Fibroblast of lung (primary cell): ENCODE results near the gene PNPLA7. TPM values are rescaled to one million over a fixed set of nuclear protein-coding genes. Genes with fewer than 3 reads are reported as not detected.

Experiments used
- DNase-seq, 2 donors: peaks; one replicate each; pipeline versions ENCODE4 v3.0.0 to v3.0.0-alpha.2; 2010; ENCODE audit warnings: low read depth in 2 of 2
- H2AFZ ChIP-seq: 2 replicates; pipeline ENCODE4 v1.5.1; 2012; ENCODE audit warnings: low read length, control low read depth, inconsistent platforms
- H3K27ac ChIP-seq: 2 replicates; pipeline ENCODE4 v1.5.1; 2011; ENCODE audit warnings: low read length, control low read depth; ENCODE audit not compliant: insufficient read depth
- H3K27me3 ChIP-seq: 2 replicates; pipeline ENCODE4 v1.5.1; 2011; ENCODE audit warnings: mild to moderate bottlenecking, low read length; ENCODE audit not compliant: control insufficient read depth, insufficient read depth
- H3K36me3 ChIP-seq: 2 replicates; pipeline ENCODE4 v1.5.1; 2011; ENCODE audit warnings: low read length; ENCODE audit not compliant: control insufficient read depth, insufficient read depth
- H3K4me1 ChIP-seq: 2 replicates; pipeline ENCODE4 v1.5.1; 2011; ENCODE audit warnings: low read length; ENCODE audit not compliant: control insufficient read depth, insufficient read depth; ENCODE audit errors: extremely low read depth
- H3K4me2 ChIP-seq: 2 replicates; pipeline ENCODE4 v1.5.1; 2011; ENCODE audit warnings: low read length, control low read depth; ENCODE audit not compliant: insufficient read depth; ENCODE audit errors: extremely low read depth
- H3K4me3 ChIP-seq, 4 experiments: fragments of 200-600 bp in 1 of 4; sonication (generic) in 1 of 4; replicated peaks in 1 of 4; 2 replicates each; pipeline ENCODE4 v1.5.1; 2011 to 2016; ENCODE audit warnings: low read length in 4 of 4, low read depth in 3 of 4, mild to moderate bottlenecking in 3 of 4, control low read depth in 2 of 4, inconsistent platforms in 1 of 4, mixed read lengths in 1 of 4; ENCODE audit not compliant: insufficient read depth in 1 of 4; ENCODE audit errors: control extremely low read depth in 1 of 4
- H3K79me2 ChIP-seq: 2 replicates; pipeline ENCODE4 v1.5.1; 2012; ENCODE audit warnings: mild to moderate bottlenecking, low read length, inconsistent platforms; ENCODE audit not compliant: control insufficient read depth, insufficient read depth
- H3K9ac ChIP-seq: 2 replicates; pipeline ENCODE4 v1.5.1; 2011; ENCODE audit warnings: mild to moderate bottlenecking, low read length, control low read depth; ENCODE audit not compliant: insufficient read depth
- H3K9me3 ChIP-seq: 2 replicates; pipeline ENCODE4 v1.5.1; 2012; ENCODE audit warnings: low read depth, low read length; ENCODE audit not compliant: control insufficient read depth, insufficient read depth
- H4K20me1 ChIP-seq: 2 replicates; pipeline ENCODE4 v1.5.1; 2011; ENCODE audit warnings: low read length; ENCODE audit not compliant: control insufficient read depth, insufficient read depth; ENCODE audit errors: extremely low read depth
- CTCF ChIP-seq, 2 donors: IDR thresholded peaks in 1 of 2; conservative IDR thresholded peaks in 1 of 2; 1 replicate in 1 of 2; 2 replicates in 1 of 2; pipeline ENCODE4 v1.5.1; 2011 to 2012; ENCODE audit warnings: low read length in 2 of 2, control low read depth in 1 of 2, inconsistent platforms in 1 of 2, low read depth in 1 of 2, mild to moderate bottlenecking in 1 of 2
- EZH2 ChIP-seq: IDR thresholded peaks from 2 replicates; pipeline ENCODE4 v1.5.1; 2012; ENCODE audit warnings: low read length, control low read depth, mild to moderate bottlenecking; ENCODE audit errors: missing control alignments
- polyA plus RNA-seq, 2 donors: library from polyadenylated mRNA; depleted of rRNA in 1 of 2; stranded (reverse) in 1 of 2; unstranded in 1 of 2; fragments of >200 nt; gene quantifications; 2 replicates each; pipeline ENCODE4 v1.2.1, GENCODE V29; 2011 to 2012; ENCODE audit warnings: missing spikeins in 1 of 2
- total RNA-seq: library from RNA; depleted of rRNA; stranded (reverse); fragments of >200 nt; gene quantifications from 2 replicates; pipeline ENCODE4 v1.2.1, GENCODE V29; 2014

The PNPLA7 gene
- total and polyA plus RNA-seq, 2 donors (not counting 1 experiment from before 2014, with no cell fraction given): 0.23 to 3.0 TPM

GRCh38 chr9:137465720-137466388 lies 84.3 kb downstream of the PNPLA7 start:
- Histone ChIP-seq H3K4me1 (no peaks in the 10 kb centered on the region), H4K20me1 (no peaks in the 10 kb centered on the region), H3K36me3 (no peaks in the 10 kb centered on the region), H3K27me3 (peaks cover 2% of the 10 kb centered on the region), H3K9ac (no peak overlapping the region), H3K4me2 (no peak overlapping the region), H3K4me3 (no peak overlapping the region), H2AFZ (no peak overlapping the region), H3K9me3 (no peaks in the 10 kb centered on the region), H3K27ac (no peak overlapping the region), H3K79me2 (no peaks in the 10 kb centered on the region)
- no peak for TF ChIP-seq EZH2
- no peak for TF ChIP-seq CTCF (conservative IDR thresholded peaks at IDR 0.05 in 1 of 2, IDR thresholded peaks at IDR 0.05 in 1 of 2; ENCODE audit: low read depth in 1 of 2, low read length in 2 of 2)
- no peak for DNase-seq

- Histone ChIP-seq H3K4me2 (no peak overlapping the region), H3K4me3 (no peak overlapping the region), H4K20me1 (no peaks in the 10 kb centered on the region), H3K79me2 (no peaks in the 10 kb centered on the region), H3K4me1 (no peaks in the 10 kb centered on the region), H2AFZ (no peak overlapping the region), H3K36me3 (no peaks in the 10 kb centered on the region), H3K9me3 (no peaks in the 10 kb centered on the region), H3K27me3 (peaks cover 2% of the 10 kb centered on the region), H3K27ac (no peak overlapping the region), H3K9ac (no peak overlapping the region)
- DNase-seq: no peak
- TF ChIP-seq CTCF (conservative IDR thresholded peaks at IDR 0.05 in 1 of 2, IDR thresholded peaks at IDR 0.05 in 1 of 2; ENCODE audit: low read depth in 1 of 2, low read length in 2 of 2) (no peak), EZH2 (no peak)
These were observed 85.0 kb downstream of the PNPLA7 start for GRCh38 chr9:137465000-137465719.

- H3K27ac ChIP-seq: no peak overlapping the region
- no peak overlapping the region for H3K4me2 ChIP-seq
- no peaks in the 10 kb centered on the region for H3K9me3 ChIP-seq
- no peaks in the 10 kb centered on the region for H3K4me1 ChIP-seq
- H3K4me3 ChIP-seq: no peak overlapping the region
- no peak overlapping the region for H2AFZ ChIP-seq
- H4K20me1 ChIP-seq: no peaks in the 10 kb centered on the region
- no peak overlapping the region for H3K9ac ChIP-seq
- peaks cover 2% of the 10 kb centered on the region for H3K27me3 ChIP-seq
- no peak for TF ChIP-seq EZH2
- H3K79me2 ChIP-seq: no peaks in the 10 kb centered on the region
- no peak for DNase-seq
- no peaks in the 10 kb centered on the region for H3K36me3 ChIP-seq
These were observed 85.8 kb downstream of the PNPLA7 start for GRCh38 chr9:137464291-137464999.
